GM13977 (cell line): Measurements from ENCODE around the gene CDR2L.

Source experiments
- DNase-seq: peaks from one replicate; pipeline ENCODE4 v3.0.0; 2012; ENCODE audit warnings: low spot score
- CTCF ChIP-seq: IDR thresholded peaks from 2 replicates; pipeline ENCODE4 v1.5.1; 2012; ENCODE audit warnings: mild to moderate bottlenecking, control low read depth; ENCODE audit not compliant: insufficient read depth; ENCODE audit errors: extremely low read depth, missing control alignments
- in situ Hi-C: fragments of 300-500 bp; cut with MboI; formaldehyde crosslinking; loops from one replicate; pipeline ENCODE4 v1.12.0; 2022; ENCODE audit warnings: low sequenced_read_pairs, low pct_unique_long_range_greater_than_20kb, mixed read lengths, inconsistent platforms; ENCODE audit not compliant: unreplicated experiment

Gene CDR2L

GRCh38 chr17:75031972-75032719 lies 44.7 kb downstream of the CDR2L start:
- in situ Hi-C loops, result no loop called here
- no peak for TF ChIP-seq CTCF
- peak; percentile 72 for DNase-seq

GRCh38 chr17:75032720-75033280 lies 45.4 kb downstream of the CDR2L start:
- TF ChIP-seq CTCF, result no peak
- DNase-seq, result no peak
- in situ Hi-C loops, result no loop called here

- no peak for TF ChIP-seq CTCF
- peak; percentile 74 for DNase-seq
Observed at GRCh38 chr17:75033346-75034235, 46.2 kb downstream of the CDR2L start.

GRCh38 chr17:75034236-75034908 lies 46.9 kb downstream of the CDR2L start:
- peak; percentile 83 for DNase-seq
- TF ChIP-seq CTCF, result no peak
- in situ Hi-C loops, result no loop called here

More at GRCh38 chr17:75033346-75034235, 46.2 kb downstream of the CDR2L start:
- in situ Hi-C loops, result no loop called here

GRCh38 chr17:75036643-75037268 lies 49.3 kb downstream of the CDR2L start:
- TF ChIP-seq CTCF, result no peak
- DNase-seq, result no peak
- in situ Hi-C loops, result no loop called here

GRCh38 chr17:75039238-75039637 lies 51.8 kb downstream of the CDR2L start:
- no peak for TF ChIP-seq CTCF
- in situ Hi-C loops, result no loop called here
- DNase-seq, result no peak
